ENCODE measurements around the gene GTF3C4. TPM values are rescaled to one million over a fixed set of nuclear protein-coding genes. Genes with fewer than 3 reads are reported as not detected.

The GTF3C4 gene
- total and polyA plus RNA-seq, 4 donors: 2.5 to 12.1 (median 5.7) TPM

- ATAC-seq (ENCODE audit: low FRiP score): no peak
- H3K27me3 ChIP-seq (ENCODE audit: control insufficient read depth in 1 of 2, insufficient read depth in 2 of 2, low read length in 1 of 2): no peaks in the 10 kb centered on the region
- no peaks in the 10 kb centered on the region for H3K4me1 ChIP-seq (ENCODE audit: control insufficient read depth in 1 of 2, insufficient read depth in 2 of 2, low read length in 2 of 2)
- no peak overlapping the region for H3K27ac ChIP-seq (ENCODE audit: low read depth in 1 of 2, low read length in 2 of 2)
- intact Hi-C loops (cut with DNase I): no loop called here
- no peak for DNase-seq
- peaks cover 12 to 23% of the 10 kb centered on the region in 2 donors for H3K36me3 ChIP-seq (ENCODE audit: control insufficient read depth in 1 of 2, insufficient read depth in 2 of 2, low read length in 1 of 2)
- WGBS, 2 donors: 88 to 92% methylated on average over 3 of the region's 3 CpGs
- no peaks in the 10 kb centered on the region for H3K9me3 ChIP-seq (ENCODE audit: control insufficient read depth, low read length)
- no peak overlapping the region for H3K4me3 ChIP-seq (ENCODE audit: low read length in 2 of 2)
Observed at GRCh38 chr9:132644251-132644650, 26.0 kb upstream of the GTF3C4 start.

- no peaks in the 10 kb centered on the region for H3K27me3 ChIP-seq (ENCODE audit: control insufficient read depth in 1 of 2, insufficient read depth in 2 of 2, low read length in 1 of 2)
- no peak overlapping the region for H3K4me3 ChIP-seq (ENCODE audit: low read length in 2 of 2)
- intact Hi-C loops (cut with DNase I): no loop called here
- no peaks in the 10 kb centered on the region for H3K4me1 ChIP-seq (ENCODE audit: control insufficient read depth in 1 of 2, insufficient read depth in 2 of 2, low read length in 2 of 2)
- ATAC-seq (ENCODE audit: low FRiP score) (no peak), DNase-seq (no peak)
- WGBS, 2 donors: 95 to 96% methylated on average over 8 of the region's 8 CpGs
- no peaks in the 10 kb centered on the region for H3K9me3 ChIP-seq (ENCODE audit: control insufficient read depth, low read length)
- no peak overlapping the region for H3K27ac ChIP-seq (ENCODE audit: low read depth in 1 of 2, low read length in 2 of 2)
- peaks cover 12 to 29% of the 10 kb centered on the region in 2 donors for H3K36me3 ChIP-seq (ENCODE audit: control insufficient read depth in 1 of 2, insufficient read depth in 2 of 2, low read length in 1 of 2)
Observed at GRCh38 chr9:132645306-132645705, 25.0 kb upstream of the GTF3C4 start.

GRCh38 chr9:132645711-132646110 is 24.6 kb upstream of the GTF3C4 start:
- DNase-seq (no peak), ATAC-seq (ENCODE audit: low FRiP score) (no peak)
- H3K4me1 ChIP-seq (ENCODE audit: control insufficient read depth in 1 of 2, insufficient read depth in 2 of 2, low read length in 2 of 2): no peaks in the 10 kb centered on the region
- no peaks in the 10 kb centered on the region for H3K27me3 ChIP-seq (ENCODE audit: control insufficient read depth in 1 of 2, insufficient read depth in 2 of 2, low read length in 1 of 2)
- no peaks in the 10 kb centered on the region for H3K9me3 ChIP-seq (ENCODE audit: control insufficient read depth, low read length)
- H3K36me3 ChIP-seq (ENCODE audit: control insufficient read depth in 1 of 2, insufficient read depth in 2 of 2, low read length in 1 of 2): peaks cover 12 to 33% of the 10 kb centered on the region in 2 donors
- intact Hi-C loops (cut with DNase I): no loop called here
- 95% methylated on average over 15 of the region's 15 CpGs for WGBS, 2 donors
- H3K27ac ChIP-seq (ENCODE audit: low read depth in 1 of 2, low read length in 2 of 2): no peak overlapping the region
- no peak overlapping the region for H3K4me3 ChIP-seq (ENCODE audit: low read length in 2 of 2)

- Histone ChIP-seq H3K4me3 (ENCODE audit: low read length in 2 of 2) (no peak overlapping the region), H3K4me1 (ENCODE audit: control insufficient read depth in 1 of 2, insufficient read depth in 2 of 2, low read length in 2 of 2) (no peaks in the 10 kb centered on the region), H3K9me3 (ENCODE audit: control insufficient read depth, low read length) (no peaks in the 10 kb centered on the region), H3K27ac (ENCODE audit: low read depth in 1 of 2, low read length in 2 of 2) (no peak overlapping the region), H3K27me3 (ENCODE audit: control insufficient read depth in 1 of 2, insufficient read depth in 2 of 2, low read length in 1 of 2) (no peaks in the 10 kb centered on the region), H3K36me3 (ENCODE audit: control insufficient read depth in 1 of 2, insufficient read depth in 2 of 2, low read length in 1 of 2) (peaks cover 12 to 29% of the 10 kb centered on the region in 2 donors)
- ATAC-seq (ENCODE audit: low FRiP score): no peak
- WGBS, 2 donors: 92 to 96% methylated on average over 7 of the region's 7 CpGs
- intact Hi-C loops (cut with DNase I): no loop called here
- no peak for DNase-seq
Observed at GRCh38 chr9:132646726-132647125, 23.5 kb upstream of the GTF3C4 start.

- 81 to 82% methylated on average over 4 of the region's 4 CpGs for WGBS, 2 donors
- Histone ChIP-seq H3K27ac (ENCODE audit: low read depth in 1 of 2, low read length in 2 of 2) (no peak overlapping the region), H3K36me3 (ENCODE audit: control insufficient read depth in 1 of 2, insufficient read depth in 2 of 2, low read length in 1 of 2) (peaks cover 10 to 28% of the 10 kb centered on the region in 2 donors), H3K4me1 (ENCODE audit: control insufficient read depth in 1 of 2, insufficient read depth in 2 of 2, low read length in 2 of 2) (no peaks in the 10 kb centered on the region), H3K9me3 (ENCODE audit: control insufficient read depth, low read length) (no peaks in the 10 kb centered on the region), H3K27me3 (ENCODE audit: control insufficient read depth in 1 of 2, insufficient read depth in 2 of 2, low read length in 1 of 2) (no peaks in the 10 kb centered on the region), H3K4me3 (ENCODE audit: low read length in 2 of 2) (no peak overlapping the region)
- DNase-seq (no peak), ATAC-seq (ENCODE audit: low FRiP score) (no peak)
- intact Hi-C loops (cut with DNase I): no loop called here
Observed at GRCh38 chr9:132647355-132647754, 22.9 kb upstream of the GTF3C4 start.

- Histone ChIP-seq H3K27ac (ENCODE audit: low read depth in 1 of 2, low read length in 2 of 2) (no peak overlapping the region), H3K27me3 (ENCODE audit: control insufficient read depth in 1 of 2, insufficient read depth in 2 of 2, low read length in 1 of 2) (no peaks in the 10 kb centered on the region), H3K9me3 (ENCODE audit: control insufficient read depth, low read length) (no peaks in the 10 kb centered on the region), H3K4me3 (ENCODE audit: low read length in 2 of 2) (no peak overlapping the region), H3K4me1 (ENCODE audit: control insufficient read depth in 1 of 2, insufficient read depth in 2 of 2, low read length in 2 of 2) (no peaks in the 10 kb centered on the region), H3K36me3 (ENCODE audit: control insufficient read depth in 1 of 2, insufficient read depth in 2 of 2, low read length in 1 of 2) (peaks cover 10 to 28% of the 10 kb centered on the region in 2 donors)
- no peak for DNase-seq
- intact Hi-C loops (cut with DNase I): no loop called here
- ATAC-seq (ENCODE audit: low FRiP score): no peak
- 87 to 89% methylated on average over 2 of the region's 2 CpGs for WGBS, 2 donors
Observed at GRCh38 chr9:132647806-132648205, 22.5 kb upstream of the GTF3C4 start.

GRCh38 chr9:132648283-132648682 is 22.0 kb upstream of the GTF3C4 start:
- Histone ChIP-seq H3K9me3 (ENCODE audit: control insufficient read depth, low read length) (no peaks in the 10 kb centered on the region), H3K27me3 (ENCODE audit: control insufficient read depth in 1 of 2, insufficient read depth in 2 of 2, low read length in 1 of 2) (no peaks in the 10 kb centered on the region), H3K36me3 (ENCODE audit: control insufficient read depth in 1 of 2, insufficient read depth in 2 of 2, low read length in 1 of 2) (peaks cover 10 to 28% of the 10 kb centered on the region in 2 donors), H3K4me3 (ENCODE audit: low read length in 2 of 2) (no peak overlapping the region), H3K4me1 (ENCODE audit: control insufficient read depth in 1 of 2, insufficient read depth in 2 of 2, low read length in 2 of 2) (no peaks in the 10 kb centered on the region), H3K27ac (ENCODE audit: low read depth in 1 of 2, low read length in 2 of 2) (no peak overlapping the region)
- intact Hi-C loops (cut with DNase I): no loop called here
- DNase-seq (no peak), ATAC-seq (ENCODE audit: low FRiP score) (no peak)
- 89 to 90% methylated on average over 7 of the region's 7 CpGs for WGBS, 2 donors

- intact Hi-C loops (cut with DNase I): no loop called here
- H3K36me3 ChIP-seq (ENCODE audit: control insufficient read depth in 1 of 2, insufficient read depth in 2 of 2, low read length in 1 of 2): peaks cover 10 to 25% of the 10 kb centered on the region in 2 donors
- ATAC-seq (ENCODE audit: low FRiP score): no peak
Observed at GRCh38 chr9:132648685-132649084, 21.6 kb upstream of the GTF3C4 start.

DNA sequence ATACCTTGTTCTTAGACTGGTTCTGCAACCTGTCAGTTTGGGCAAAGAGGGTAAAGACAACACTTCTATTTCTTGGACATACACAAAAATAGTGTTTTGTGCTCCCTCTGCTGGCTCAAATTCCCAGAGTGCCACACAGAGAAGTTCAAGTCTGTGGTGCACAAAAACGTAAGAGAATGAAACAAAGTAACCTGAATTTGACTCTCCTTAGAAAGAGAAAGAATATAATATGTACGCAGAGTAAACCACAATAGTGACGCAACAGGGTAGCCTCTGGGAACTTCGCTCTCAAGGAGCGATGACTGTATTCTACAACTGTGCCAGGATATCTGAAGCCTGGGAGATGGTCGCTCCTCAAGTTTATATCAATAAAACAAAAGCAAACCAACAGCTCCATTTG is 19.0 kb upstream of the GTF3C4 start:
- no peak for ATAC-seq (ENCODE audit: low FRiP score)
- Histone ChIP-seq H3K27ac (ENCODE audit: low read depth in 1 of 2, low read length in 2 of 2) (no peak overlapping the region), H3K4me1 (ENCODE audit: control insufficient read depth in 1 of 2, insufficient read depth in 2 of 2, low read length in 2 of 2) (no peaks in the 10 kb centered on the region), H3K27me3 (ENCODE audit: control insufficient read depth in 1 of 2, insufficient read depth in 2 of 2, low read length in 1 of 2) (no peaks in the 10 kb centered on the region), H3K36me3 (ENCODE audit: control insufficient read depth in 1 of 2, insufficient read depth in 2 of 2, low read length in 1 of 2) (peaks cover 5 to 26% of the 10 kb centered on the region in 2 donors), H3K9me3 (ENCODE audit: control insufficient read depth, low read length) (no peaks in the 10 kb centered on the region), H3K4me3 (ENCODE audit: low read length in 2 of 2) (no peak overlapping the region)
- 79 to 86% methylated on average over 6 of the region's 6 CpGs for WGBS, 2 donors
- intact Hi-C loops (cut with DNase I): no loop called here
- DNase-seq: no peak

More at GRCh38 chr9:132648685-132649084, 21.6 kb upstream of the GTF3C4 start:
- DNase-seq: no peak
- no peaks in the 10 kb centered on the region for H3K27me3 ChIP-seq (ENCODE audit: control insufficient read depth in 1 of 2, insufficient read depth in 2 of 2, low read length in 1 of 2)
- no peaks in the 10 kb centered on the region for H3K4me1 ChIP-seq (ENCODE audit: control insufficient read depth in 1 of 2, insufficient read depth in 2 of 2, low read length in 2 of 2)
- 53 to 64% methylated on average over 3 of the region's 3 CpGs for WGBS, 2 donors
- H3K9me3 ChIP-seq (ENCODE audit: control insufficient read depth, low read length): no peaks in the 10 kb centered on the region
- H3K4me3 ChIP-seq (ENCODE audit: low read length in 2 of 2): no peak overlapping the region
- H3K27ac ChIP-seq (ENCODE audit: low read depth in 1 of 2, low read length in 2 of 2): no peak overlapping the region
